WTC11 (cell line): ENCODE results near the gene ZNF593. TPM values are rescaled to one million over a fixed set of nuclear protein-coding genes. Genes with fewer than 3 reads are reported as not detected.

Experiments
- ATAC-seq: fragments of 200-7000 bp; cut with Tn5 transposase; 2 replicates; pipeline ENCODE4 v1.10.0; 2021; ENCODE audit warnings: mild to moderate bottlenecking, moderate library complexity
- CTCF ChIA-PET: fragments of 300-600 bp; sonication (Branson Sonifier 250); formaldehyde crosslinking; loops from one replicate; lab custom pipeline; 2021; ENCODE audit warnings: antibody characterized with exemption; lab: Charles Lee
- POLR2A ChIA-PET: fragments of 350-600 bp; sonication (Branson Sonifier 250); formaldehyde crosslinking; loops from one replicate; lab custom pipeline; 2021; ENCODE audit warnings: antibody characterized with exemption; lab: Charles Lee
- DNase-seq: peaks from one replicate; pipeline ENCODE4 v3.0.0; 2021; ENCODE audit warnings: low spot score
- H3K27ac Mint-ChIP-seq: 2 replicates; pipeline ENCODE4 v1.8.0; 2021; ENCODE audit warnings: mixed read lengths
- H3K27me3 Mint-ChIP-seq: 2 replicates; pipeline ENCODE4 v1.8.0; 2021; ENCODE audit warnings: low read depth, mild to moderate bottlenecking, moderate library complexity, mixed read lengths
- H3K36me3 Mint-ChIP-seq: 2 replicates; pipeline ENCODE4 v1.8.0; 2021; ENCODE audit warnings: mixed read lengths
- H3K4me1 Mint-ChIP-seq: 2 replicates; pipeline ENCODE4 v1.8.0; 2022; ENCODE audit warnings: mixed read lengths
- H3K4me3 Mint-ChIP-seq: 2 replicates; pipeline ENCODE4 v1.8.0; 2021; ENCODE audit warnings: mild to moderate bottlenecking, moderate library complexity, mixed read lengths
- H3K9me3 Mint-ChIP-seq: 2 replicates; pipeline ENCODE4 v1.8.0; 2021; ENCODE audit warnings: mixed read lengths
- ELF4 ChIP-seq: sonication (generic); formaldehyde crosslinking; IDR thresholded peaks from 2 replicates; pipeline ENCODE4 v1.8.1; 2022; ENCODE audit warnings: low read depth, mild to moderate bottlenecking, moderate library complexity, missing genetic modification reagents
- GTF2I ChIP-seq: fragments of 250-450 bp; sonication (Bioruptor Pico); conservative IDR thresholded peaks from 2 replicates; pipeline ENCODE4 v1.4.0; 2021; ENCODE audit warnings: mild to moderate bottlenecking
- HMGA2 ChIP-seq: fragments of 250-450 bp; sonication (Bioruptor Pico); IDR thresholded peaks from 2 replicates; pipeline ENCODE4 v1.4.0; 2021; ENCODE audit warnings: mild to moderate bottlenecking, moderate library complexity
- RELA ChIP-seq: sonication (generic); formaldehyde crosslinking; IDR thresholded peaks from 2 replicates; pipeline ENCODE4 v1.8.1; 2022; ENCODE audit warnings: missing genetic modification reagents, mild to moderate bottlenecking, borderline replicate concordance
- TCF7 ChIP-seq: sonication (generic); formaldehyde crosslinking; IDR thresholded peaks from 2 replicates; pipeline ENCODE4 v1.8.0; 2022; ENCODE audit warnings: mild to moderate bottlenecking, low read depth, missing genetic modification reagents, moderate library complexity
- TEAD4 ChIP-seq: sonication (generic); formaldehyde crosslinking; IDR thresholded peaks from 2 replicates; pipeline ENCODE4 v1.8.0; 2022; ENCODE audit warnings: mild to moderate bottlenecking, missing genetic modification reagents
- ZNF219 ChIP-seq: sonication (generic); formaldehyde crosslinking; IDR thresholded peaks from 2 replicates; pipeline ENCODE4 v1.8.0; 2023; ENCODE audit warnings: missing genetic modification reagents, mild to moderate bottlenecking, borderline replicate concordance
- total RNA-seq: library from RNA; stranded (reverse); gene quantifications from 3 replicates; pipeline ENCODE4 v1.2.3, GENCODE V29; 2021
- TF ChIP-seq, protein P1 (sequence below): sonication (generic); formaldehyde crosslinking; IDR thresholded peaks from 2 replicates; pipeline ENCODE4 v1.8.1; 2022; ENCODE audit warnings: low read depth, missing genetic modification reagents, borderline replicate concordance
- TF ChIP-seq, protein P2 (sequence below): sonication (generic); formaldehyde crosslinking; IDR thresholded peaks from 2 replicates; pipeline ENCODE4 v1.8.1; 2023; ENCODE audit warnings: mild to moderate bottlenecking, missing genetic modification reagents, moderate library complexity
- TF ChIP-seq, protein P3 (sequence below): sonication (generic); formaldehyde crosslinking; IDR thresholded peaks from 2 replicates; pipeline ENCODE4 v1.8.1; 2022; ENCODE audit warnings: low read depth, mild to moderate bottlenecking, moderate library complexity, missing genetic modification reagents, borderline replicate concordance
- TF ChIP-seq, protein P4 (sequence below): fragments of 250-450 bp; sonication (Bioruptor Pico); IDR thresholded peaks from 2 replicates; pipeline ENCODE4 v2.1.2; 2022; ENCODE audit warnings: mild to moderate bottlenecking, moderate library complexity
- TF ChIP-seq, protein P5 (sequence below): sonication (generic); formaldehyde crosslinking; IDR thresholded peaks from 2 replicates; pipeline ENCODE4 v1.8.0; 2023; ENCODE audit warnings: missing genetic modification reagents, mild to moderate bottlenecking, borderline replicate concordance
- TF ChIP-seq, protein P6 (sequence below): sonication (generic); formaldehyde crosslinking; IDR thresholded peaks from 2 replicates; pipeline ENCODE4 v1.8.1; 2023; ENCODE audit warnings: mild to moderate bottlenecking, missing genetic modification reagents, moderate library complexity

ZNF593 gene
- total RNA-seq, 1 experiment from 2014 or later, result 49.1 TPM

DNA sequence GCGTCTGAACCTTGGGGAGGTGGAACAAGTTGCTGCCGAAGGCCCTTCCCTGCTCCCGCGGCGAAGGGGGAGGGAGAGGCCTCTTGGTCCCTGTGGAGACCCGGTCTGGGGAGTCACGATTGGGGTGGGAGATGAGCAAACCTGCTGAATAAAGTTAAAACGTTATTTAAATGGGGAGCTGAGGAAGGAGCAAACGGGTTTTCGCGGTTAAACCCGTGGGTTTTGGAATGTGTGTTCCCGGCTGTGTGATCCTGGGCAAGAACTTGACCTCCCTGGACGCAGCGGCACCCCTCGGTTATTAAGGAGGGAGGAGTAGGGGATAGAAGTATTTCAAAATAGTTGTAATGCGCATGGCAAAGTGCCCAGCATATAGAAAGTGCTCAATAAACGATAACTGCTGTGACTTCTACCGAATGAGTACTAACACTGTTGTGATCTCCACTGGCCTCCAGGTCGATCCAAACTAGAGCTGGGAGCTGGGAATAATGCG lies 7.4 kb upstream of the ZNF593 start:
- Mint-ChIP-seq H3K27ac (no peak overlapping the region), H3K36me3 (no peaks in the 10 kb centered on the region), H3K4me1 (peaks cover 52% of the 10 kb centered on the region), H3K27me3 (peaks cover 86% of the 10 kb centered on the region), H3K9me3 (no peaks in the 10 kb centered on the region), H3K4me3 (peak overlapping the region; percentile 74)
- ATAC-seq (no peak), DNase-seq (no peak)
- TF ChIP-seq TEAD4 (CRISPR knock-in tag) (no peak), RELA (CRISPR knock-in tag) (no peak), HMGA2 (no peak), ELF4 (CRISPR knock-in tag) (no peak), GTF2I (CRISPR knock-in tag) (no peak), ZNF219 (CRISPR knock-in tag) (no peak)
- TF ChIP-seq, protein P1, sequence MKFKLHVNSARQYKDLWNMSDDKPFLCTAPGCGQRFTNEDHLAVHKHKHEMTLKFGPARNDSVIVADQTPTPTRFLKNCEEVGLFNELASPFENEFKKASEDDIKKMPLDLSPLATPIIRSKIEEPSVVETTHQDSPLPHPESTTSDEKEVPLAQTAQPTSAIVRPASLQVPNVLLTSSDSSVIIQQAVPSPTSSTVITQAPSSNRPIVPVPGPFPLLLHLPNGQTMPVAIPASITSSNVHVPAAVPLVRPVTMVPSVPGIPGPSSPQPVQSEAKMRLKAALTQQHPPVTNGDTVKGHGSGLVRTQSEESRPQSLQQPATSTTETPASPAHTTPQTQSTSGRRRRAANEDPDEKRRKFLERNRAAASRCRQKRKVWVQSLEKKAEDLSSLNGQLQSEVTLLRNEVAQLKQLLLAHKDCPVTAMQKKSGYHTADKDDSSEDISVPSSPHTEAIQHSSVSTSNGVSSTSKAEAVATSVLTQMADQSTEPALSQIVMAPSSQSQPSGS (CRISPR knock-in tag), result no peak
- TF ChIP-seq, protein P2, sequence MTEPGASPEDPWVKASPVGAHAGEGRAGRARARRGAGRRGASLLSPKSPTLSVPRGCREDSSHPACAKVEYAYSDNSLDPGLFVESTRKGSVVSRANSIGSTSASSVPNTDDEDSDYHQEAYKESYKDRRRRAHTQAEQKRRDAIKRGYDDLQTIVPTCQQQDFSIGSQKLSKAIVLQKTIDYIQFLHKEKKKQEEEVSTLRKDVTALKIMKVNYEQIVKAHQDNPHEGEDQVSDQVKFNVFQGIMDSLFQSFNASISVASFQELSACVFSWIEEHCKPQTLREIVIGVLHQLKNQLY (CRISPR knock-in tag), result no peak
- TF ChIP-seq, protein P3, sequence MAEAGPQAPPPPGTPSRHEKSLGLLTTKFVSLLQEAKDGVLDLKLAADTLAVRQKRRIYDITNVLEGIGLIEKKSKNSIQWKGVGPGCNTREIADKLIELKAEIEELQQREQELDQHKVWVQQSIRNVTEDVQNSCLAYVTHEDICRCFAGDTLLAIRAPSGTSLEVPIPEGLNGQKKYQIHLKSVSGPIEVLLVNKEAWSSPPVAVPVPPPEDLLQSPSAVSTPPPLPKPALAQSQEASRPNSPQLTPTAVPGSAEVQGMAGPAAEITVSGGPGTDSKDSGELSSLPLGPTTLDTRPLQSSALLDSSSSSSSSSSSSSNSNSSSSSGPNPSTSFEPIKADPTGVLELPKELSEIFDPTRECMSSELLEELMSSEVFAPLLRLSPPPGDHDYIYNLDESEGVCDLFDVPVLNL (CRISPR knock-in tag), result no peak
- CTCF ChIA-PET, result interaction anchor here (0.7 to 2.0 kb wide), 6 partner anchors 7 to 132 kb away, joined by 3 to 9 read pairs (median 4); partner anchors contain the start of genes CATSPER4, CEP85 and ZNF593
- POLR2A ChIA-PET, result no interaction called here

DNA sequence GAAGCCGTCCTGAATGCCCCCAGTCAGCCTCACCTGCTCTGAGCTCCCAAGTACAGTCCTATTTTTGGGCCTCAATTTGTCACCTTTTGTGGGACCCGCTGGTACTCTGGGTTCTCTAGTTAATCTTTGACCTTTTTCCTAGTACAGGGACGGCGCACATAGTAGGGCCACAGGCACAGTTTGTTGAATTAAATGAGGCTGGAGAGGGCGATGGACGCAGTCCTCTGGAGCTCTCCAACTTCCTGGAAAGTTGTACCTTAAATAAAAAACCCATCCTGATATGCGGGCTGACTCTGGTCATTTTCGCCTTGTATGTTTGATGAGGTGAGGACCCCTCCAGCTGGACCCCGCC lies 6.0 kb upstream of the ZNF593 start:
- no peaks in the 10 kb centered on the region for H3K36me3 Mint-ChIP-seq
- H3K4me1 Mint-ChIP-seq, result peaks cover 41% of the 10 kb centered on the region
- H3K4me3 Mint-ChIP-seq, result peak overlapping the region; percentile 52
- no peaks in the 10 kb centered on the region for H3K9me3 Mint-ChIP-seq
- DNase-seq (no peak), ATAC-seq (no peak)
- ChIA-PET POLR2A (interaction anchor here (2.9 kb wide), 1 partner anchor 52 kb away, joined by 9 read pairs; the partner anchor contains the start of gene PDIK1L), CTCF (interaction anchor here (0.6 to 2.5 kb wide), 11 partner anchors 7 to 923 kb away, joined by 3 to 15 read pairs (median 4); partner anchors contain the start of genes CEP85 and CNKSR1)
- TF ChIP-seq, protein P4, sequence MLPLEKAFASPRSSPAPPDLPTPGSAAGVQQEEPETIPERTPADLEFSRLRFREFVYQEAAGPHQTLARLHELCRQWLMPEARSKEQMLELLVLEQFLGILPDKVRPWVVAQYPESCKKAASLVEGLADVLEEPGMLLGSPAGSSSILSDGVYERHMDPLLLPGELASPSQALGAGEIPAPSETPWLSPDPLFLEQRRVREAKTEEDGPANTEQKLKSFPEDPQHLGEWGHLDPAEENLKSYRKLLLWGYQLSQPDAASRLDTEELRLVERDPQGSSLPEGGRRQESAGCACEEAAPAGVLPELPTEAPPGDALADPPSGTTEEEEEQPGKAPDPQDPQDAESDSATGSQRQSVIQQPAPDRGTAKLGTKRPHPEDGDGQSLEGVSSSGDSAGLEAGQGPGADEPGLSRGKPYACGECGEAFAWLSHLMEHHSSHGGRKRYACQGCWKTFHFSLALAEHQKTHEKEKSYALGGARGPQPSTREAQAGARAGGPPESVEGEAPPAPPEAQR, result no peak
- TF ChIP-seq, protein P5, sequence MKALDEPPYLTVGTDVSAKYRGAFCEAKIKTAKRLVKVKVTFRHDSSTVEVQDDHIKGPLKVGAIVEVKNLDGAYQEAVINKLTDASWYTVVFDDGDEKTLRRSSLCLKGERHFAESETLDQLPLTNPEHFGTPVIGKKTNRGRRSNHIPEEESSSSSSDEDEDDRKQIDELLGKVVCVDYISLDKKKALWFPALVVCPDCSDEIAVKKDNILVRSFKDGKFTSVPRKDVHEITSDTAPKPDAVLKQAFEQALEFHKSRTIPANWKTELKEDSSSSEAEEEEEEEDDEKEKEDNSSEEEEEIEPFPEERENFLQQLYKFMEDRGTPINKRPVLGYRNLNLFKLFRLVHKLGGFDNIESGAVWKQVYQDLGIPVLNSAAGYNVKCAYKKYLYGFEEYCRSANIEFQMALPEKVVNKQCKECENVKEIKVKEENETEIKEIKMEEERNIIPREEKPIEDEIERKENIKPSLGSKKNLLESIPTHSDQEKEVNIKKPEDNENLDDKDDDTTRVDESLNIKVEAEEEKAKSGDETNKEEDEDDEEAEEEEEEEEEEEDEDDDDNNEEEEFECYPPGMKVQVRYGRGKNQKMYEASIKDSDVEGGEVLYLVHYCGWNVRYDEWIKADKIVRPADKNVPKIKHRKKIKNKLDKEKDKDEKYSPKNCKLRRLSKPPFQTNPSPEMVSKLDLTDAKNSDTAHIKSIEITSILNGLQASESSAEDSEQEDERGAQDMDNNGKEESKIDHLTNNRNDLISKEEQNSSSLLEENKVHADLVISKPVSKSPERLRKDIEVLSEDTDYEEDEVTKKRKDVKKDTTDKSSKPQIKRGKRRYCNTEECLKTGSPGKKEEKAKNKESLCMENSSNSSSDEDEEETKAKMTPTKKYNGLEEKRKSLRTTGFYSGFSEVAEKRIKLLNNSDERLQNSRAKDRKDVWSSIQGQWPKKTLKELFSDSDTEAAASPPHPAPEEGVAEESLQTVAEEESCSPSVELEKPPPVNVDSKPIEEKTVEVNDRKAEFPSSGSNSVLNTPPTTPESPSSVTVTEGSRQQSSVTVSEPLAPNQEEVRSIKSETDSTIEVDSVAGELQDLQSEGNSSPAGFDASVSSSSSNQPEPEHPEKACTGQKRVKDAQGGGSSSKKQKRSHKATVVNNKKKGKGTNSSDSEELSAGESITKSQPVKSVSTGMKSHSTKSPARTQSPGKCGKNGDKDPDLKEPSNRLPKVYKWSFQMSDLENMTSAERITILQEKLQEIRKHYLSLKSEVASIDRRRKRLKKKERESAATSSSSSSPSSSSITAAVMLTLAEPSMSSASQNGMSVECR (CRISPR knock-in tag), result no peak
- TF ChIP-seq, protein P6, sequence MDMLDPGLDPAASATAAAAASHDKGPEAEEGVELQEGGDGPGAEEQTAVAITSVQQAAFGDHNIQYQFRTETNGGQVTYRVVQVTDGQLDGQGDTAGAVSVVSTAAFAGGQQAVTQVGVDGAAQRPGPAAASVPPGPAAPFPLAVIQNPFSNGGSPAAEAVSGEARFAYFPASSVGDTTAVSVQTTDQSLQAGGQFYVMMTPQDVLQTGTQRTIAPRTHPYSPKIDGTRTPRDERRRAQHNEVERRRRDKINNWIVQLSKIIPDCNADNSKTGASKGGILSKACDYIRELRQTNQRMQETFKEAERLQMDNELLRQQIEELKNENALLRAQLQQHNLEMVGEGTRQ (CRISPR knock-in tag), result no peak
- no peak for TF ChIP-seq TCF7
- peaks cover 73% of the 10 kb centered on the region for H3K27me3 Mint-ChIP-seq
- H3K27ac Mint-ChIP-seq, result no peak overlapping the region
